ENCODE data around the gene CX3CL1. TPM values are rescaled to one million over a fixed set of nuclear protein-coding genes. Genes with fewer than 3 reads are reported as not detected.

CX3CL1 gene
- total and polyA plus RNA-seq, 2 of the 13 experiments (the other 11 are each of a cell fraction or from before 2014, with no cell fraction given) = 57.3 to 60.8 TPM

- TF ChIP-seq, protein P1, sequence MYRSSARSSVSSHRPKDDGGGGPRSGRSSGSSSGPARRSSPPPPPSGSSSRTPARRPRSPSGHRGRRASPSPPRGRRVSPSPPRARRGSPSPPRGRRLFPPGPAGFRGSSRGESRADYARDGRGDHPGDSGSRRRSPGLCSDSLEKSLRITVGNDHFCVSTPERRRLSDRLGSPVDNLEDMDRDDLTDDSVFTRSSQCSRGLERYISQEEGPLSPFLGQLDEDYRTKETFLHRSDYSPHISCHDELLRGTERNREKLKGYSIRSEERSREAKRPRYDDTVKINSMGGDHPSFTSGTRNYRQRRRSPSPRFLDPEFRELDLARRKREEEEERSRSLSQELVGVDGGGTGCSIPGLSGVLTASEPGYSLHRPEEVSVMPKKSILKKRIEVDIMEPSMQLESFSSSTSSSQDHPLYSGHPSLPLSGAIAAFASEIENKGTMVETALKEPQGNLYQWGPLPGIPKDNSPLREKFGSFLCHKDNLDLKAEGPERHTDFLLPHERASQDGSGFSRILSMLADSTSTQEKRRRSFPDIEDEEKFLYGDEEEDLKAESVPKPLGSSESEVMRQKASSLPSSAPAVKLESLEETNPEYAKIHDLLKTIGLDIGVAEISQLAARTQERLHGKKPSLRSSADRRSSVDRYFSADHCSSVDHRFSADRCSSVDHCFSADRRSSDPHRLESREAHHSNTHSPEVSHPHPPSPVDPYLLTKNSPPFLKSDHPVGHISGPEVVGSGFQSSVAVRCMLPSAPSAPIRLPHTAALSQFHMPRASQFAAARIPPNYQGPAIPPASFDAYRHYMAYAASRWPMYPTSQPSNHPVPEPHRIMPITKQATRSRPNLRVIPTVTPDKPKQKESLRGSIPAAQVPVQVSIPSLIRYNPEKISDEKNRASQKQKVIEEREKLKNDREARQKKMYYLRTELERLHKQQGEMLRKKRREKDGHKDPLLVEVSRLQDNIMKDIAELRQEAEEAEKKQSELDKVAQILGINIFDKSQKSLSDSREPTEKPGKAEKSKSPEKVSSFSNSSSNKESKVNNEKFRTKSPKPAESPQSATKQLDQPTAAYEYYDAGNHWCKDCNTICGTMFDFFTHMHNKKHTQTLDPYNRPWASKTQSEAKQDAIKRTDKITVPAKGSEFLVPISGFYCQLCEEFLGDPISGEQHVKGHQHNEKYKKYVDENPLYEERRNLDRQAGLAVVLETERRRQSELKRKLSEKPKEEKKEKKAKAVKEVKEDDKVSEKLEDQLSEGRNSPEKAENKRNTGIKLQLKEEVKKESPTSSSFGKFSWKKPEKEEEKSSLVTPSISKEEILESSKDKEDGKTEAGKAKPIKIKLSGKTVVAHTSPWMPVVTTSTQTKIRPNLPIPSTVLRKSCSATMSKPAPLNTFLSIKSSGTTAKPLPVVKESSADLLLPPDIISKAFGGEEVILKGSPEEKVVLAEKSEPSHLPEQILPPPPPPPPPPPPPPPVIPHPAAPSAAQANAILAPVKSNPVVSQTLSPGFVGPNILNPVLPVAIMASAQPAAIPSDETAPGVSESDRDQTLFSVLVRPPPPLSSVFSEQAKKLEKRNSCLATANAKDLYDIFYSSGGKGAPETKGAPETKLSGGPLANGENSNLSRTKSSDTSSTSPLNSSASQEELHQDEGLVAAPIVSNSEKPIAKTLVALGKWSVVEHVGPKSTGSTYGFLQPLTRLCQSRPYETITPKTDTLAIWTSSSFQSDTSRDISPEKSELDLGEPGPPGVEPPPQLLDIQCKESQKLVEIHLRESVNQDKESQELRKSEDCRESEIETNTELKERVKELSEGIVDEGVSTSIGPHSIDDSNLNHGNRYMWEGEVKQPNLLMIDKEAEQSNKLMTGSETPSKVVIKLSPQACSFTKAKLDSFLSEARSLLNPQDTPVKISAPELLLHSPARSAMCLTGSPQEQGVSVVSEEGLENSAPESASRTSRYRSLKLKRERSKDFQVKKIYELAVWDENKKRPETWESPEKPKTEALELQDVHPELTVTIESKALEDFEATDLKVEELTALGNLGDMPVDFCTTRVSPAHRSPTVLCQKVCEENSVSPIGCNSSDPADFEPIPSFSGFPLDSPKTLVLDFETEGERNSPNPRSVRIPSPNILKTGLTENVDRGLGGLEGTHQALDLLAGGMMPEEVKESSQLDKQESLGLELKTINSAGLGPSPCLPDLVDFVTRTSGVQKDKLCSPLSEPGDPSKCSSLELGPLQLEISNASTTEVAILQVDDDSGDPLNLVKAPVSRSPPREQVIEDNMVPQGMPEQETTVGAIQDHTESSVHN (CRISPR knock-in tag; IDR thresholded peaks at IDR 0.05) = no peak
- no peak for TF ChIP-seq ZNF775 (CRISPR knock-in tag; IDR thresholded peaks at IDR 0.05; ENCODE audit: borderline replicate concordance)
- TF ChIP-seq HINFP (CRISPR knock-in tag; IDR thresholded peaks at IDR 0.05; ENCODE audit: low read depth) = 0 out of 2 replicates have a peak, but pooled peaks have one; percentile 28
- no peak for TF ChIP-seq ZBTB1 (CRISPR knock-in tag; IDR thresholded peaks at IDR 0.05; ENCODE audit: borderline replicate concordance)
- TF ChIP-seq HOXA3 (CRISPR knock-in tag; IDR thresholded peaks at IDR 0.05) = no peak
- TF ChIP-seq, protein P2, sequence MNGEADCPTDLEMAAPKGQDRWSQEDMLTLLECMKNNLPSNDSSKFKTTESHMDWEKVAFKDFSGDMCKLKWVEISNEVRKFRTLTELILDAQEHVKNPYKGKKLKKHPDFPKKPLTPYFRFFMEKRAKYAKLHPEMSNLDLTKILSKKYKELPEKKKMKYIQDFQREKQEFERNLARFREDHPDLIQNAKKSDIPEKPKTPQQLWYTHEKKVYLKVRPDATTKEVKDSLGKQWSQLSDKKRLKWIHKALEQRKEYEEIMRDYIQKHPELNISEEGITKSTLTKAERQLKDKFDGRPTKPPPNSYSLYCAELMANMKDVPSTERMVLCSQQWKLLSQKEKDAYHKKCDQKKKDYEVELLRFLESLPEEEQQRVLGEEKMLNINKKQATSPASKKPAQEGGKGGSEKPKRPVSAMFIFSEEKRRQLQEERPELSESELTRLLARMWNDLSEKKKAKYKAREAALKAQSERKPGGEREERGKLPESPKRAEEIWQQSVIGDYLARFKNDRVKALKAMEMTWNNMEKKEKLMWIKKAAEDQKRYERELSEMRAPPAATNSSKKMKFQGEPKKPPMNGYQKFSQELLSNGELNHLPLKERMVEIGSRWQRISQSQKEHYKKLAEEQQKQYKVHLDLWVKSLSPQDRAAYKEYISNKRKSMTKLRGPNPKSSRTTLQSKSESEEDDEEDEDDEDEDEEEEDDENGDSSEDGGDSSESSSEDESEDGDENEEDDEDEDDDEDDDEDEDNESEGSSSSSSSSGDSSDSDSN (CRISPR knock-in tag; IDR thresholded peaks at IDR 0.05) = no peak
- no peak for TF ChIP-seq PHF21A (CRISPR knock-in tag; IDR thresholded peaks at IDR 0.05)
- no peak for TF ChIP-seq POLR2AphosphoS2 (IDR thresholded peaks at IDR 0.05; ENCODE audit: low read depth, low read length)
- TF ChIP-seq MYC (CRISPR knock-in tag; IDR thresholded peaks at IDR 0.05; ENCODE audit: borderline replicate concordance) = no peak
- TF ChIP-seq ZNF121 (CRISPR knock-in tag; IDR thresholded peaks at IDR 0.05) = no peak
- no peak for TF ChIP-seq ZNF660 (CRISPR knock-in tag; IDR thresholded peaks at IDR 0.05; ENCODE audit: borderline replicate concordance, low read depth)
- TF ChIP-seq ZBTB34 (CRISPR knock-in tag; IDR thresholded peaks at IDR 0.05) = no peak
- TF ChIP-seq, protein P3, sequence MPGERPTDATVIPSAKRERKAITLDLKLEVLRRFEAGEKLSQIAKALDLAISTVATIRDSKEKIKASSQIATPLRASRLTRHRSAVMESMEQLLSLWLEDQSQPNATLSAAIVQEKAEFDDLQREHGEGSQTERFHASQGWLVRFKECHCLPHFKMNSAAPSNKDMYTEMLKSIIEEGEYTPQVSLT (CRISPR knock-in tag; IDR thresholded peaks at IDR 0.05; ENCODE audit: borderline replicate concordance, low read depth) = no peak
- no peak for TF ChIP-seq ZFP37 (CRISPR knock-in tag; IDR thresholded peaks at IDR 0.05; ENCODE audit: borderline replicate concordance)
These were observed 5.0 kb downstream of the CX3CL1 start (continued) for GRCh38 chr16:57377080-57377841.

All from HepG2 (cell line).